B cell (primary cell): Measurements from ENCODE around the gene SCG2. TPM values are rescaled to one million over a fixed set of nuclear protein-coding genes. Genes with fewer than 3 reads are reported as not detected.

Experiments used
- ATAC-seq: fragments of 200-7000 bp; cut with Tn5 transposase; one replicate; pipeline ENCODE4 v1.10.0; 2021; ENCODE audit warnings: low read depth, mild to moderate bottlenecking, moderate number of reproducible peaks, moderate library complexity
- CTCF ChIA-PET: fragments of 350-600 bp; sonication (Branson Sonifier 250); formaldehyde crosslinking; loops from one replicate; lab custom pipeline; 2021; ENCODE audit warnings: antibody characterized with exemption, inconsistent platforms; lab: Charles Lee
- POLR2A ChIA-PET: fragments of 350-600 bp; sonication (Branson Sonifier 250); formaldehyde crosslinking; loops from one replicate; lab custom pipeline; 2021; ENCODE audit warnings: antibody characterized with exemption; lab: Charles Lee
- DNase-seq: peaks from one replicate; pipeline ENCODE4 v3.0.0; 2013
- H2AFZ ChIP-seq: 2 replicates; pipeline ENCODE4 v1.6.1; 2012; ENCODE audit warnings: mild to moderate bottlenecking, low read depth, low read length; ENCODE audit not compliant: insufficient read depth, poor library complexity, severe bottlenecking
- H3K27ac ChIP-seq, 2 donors: 1 replicate in 1 of 2; 2 replicates in 1 of 2; pipeline ENCODE4 v1.5.1; 2012 to 2013; ENCODE audit warnings: low read length in 2 of 2, mild to moderate bottlenecking in 2 of 2, moderate library complexity in 1 of 2
- H3K27me3 ChIP-seq, 4 experiments: fragments of 200-600 bp in 1 of 4; sonication (generic) in 1 of 4; replicated peaks in 1 of 4; 1 replicate in 2 of 4; 2 replicates in 2 of 4; pipeline versions ENCODE4 v1.6.1 to v1.7.0; 2013 to 2016; ENCODE audit warnings: low read length in 3 of 4, mild to moderate bottlenecking in 2 of 4, mixed read lengths in 1 of 4, moderate library complexity in 1 of 4; ENCODE audit not compliant: insufficient read depth in 4 of 4, control insufficient read depth in 3 of 4; ENCODE audit errors: control extremely low read depth in 1 of 4
- H3K36me3 ChIP-seq, 2 experiments: replicated peaks in 1 of 2; 1 replicate in 1 of 2; 2 replicates in 1 of 2; pipeline versions ENCODE4 v1.6.1 to v1.7.1; 2013; ENCODE audit warnings: low read length in 1 of 2; ENCODE audit not compliant: insufficient read depth in 2 of 2, control insufficient read depth in 1 of 2; ENCODE audit errors: control extremely low read depth in 1 of 2, extremely low read depth in 1 of 2
- H3K4me1 ChIP-seq, 2 donors: fragments of 200-600 bp in 1 of 2; sonication (generic) in 1 of 2; 1 replicate in 1 of 2; 2 replicates in 1 of 2; pipeline versions ENCODE4 v1.5.1 to v1.6.1; 2013 to 2017; ENCODE audit warnings: low read length in 2 of 2; ENCODE audit not compliant: control insufficient read depth in 2 of 2, insufficient read depth in 2 of 2
- H3K4me2 ChIP-seq: replicated peaks from 2 replicates; pipeline ENCODE3; 2012; ENCODE audit warnings: mild to moderate bottlenecking, low read depth, low read length; ENCODE audit not compliant: poor library complexity, severe bottlenecking
- H3K4me3 ChIP-seq, 5 experiments: fragments of 200-600 bp in 1 of 5; sonication (generic) in 1 of 5; 1 replicate in 3 of 5; 2 replicates in 2 of 5; pipeline versions ENCODE4 v1.5.1 to v1.7.0; 2011 to 2016; ENCODE audit warnings: low read length in 4 of 5, mild to moderate bottlenecking in 4 of 5, low read depth in 2 of 5, control low read depth in 1 of 5, moderate library complexity in 1 of 5; ENCODE audit not compliant: insufficient read depth in 1 of 5; ENCODE audit errors: control extremely low read depth in 1 of 5, extremely low read depth in 1 of 5
- H3K79me2 ChIP-seq: fragments of 200-600 bp; sonication (generic); one replicate; pipeline ENCODE4 v1.6.0; 2016; ENCODE audit warnings: low read length; ENCODE audit not compliant: control insufficient read depth, insufficient read depth
- H3K9ac ChIP-seq: fragments of 200-600 bp; sonication (generic); 2 replicates; pipeline ENCODE4 v1.6.1; 2017; ENCODE audit warnings: mild to moderate bottlenecking, low read length, moderate library complexity
- H3K9me3 ChIP-seq, 3 donors: one replicate each; pipeline versions ENCODE4 v1.6.1 to v1.7.1; 2013; ENCODE audit warnings: low read length in 2 of 3; ENCODE audit not compliant: control insufficient read depth in 2 of 3, insufficient read depth in 1 of 3; ENCODE audit errors: control extremely low read depth in 1 of 3
- H4K20me1 ChIP-seq: 2 replicates; pipeline ENCODE4 v1.6.0; 2012; ENCODE audit warnings: mild to moderate bottlenecking, low read length; ENCODE audit not compliant: insufficient read depth, control insufficient read depth, poor library complexity, severe bottlenecking
- H3K27ac Mint-ChIP-seq: one replicate; pipeline ENCODE4 v1.8.0; 2021; ENCODE audit warnings: mixed read lengths
- H3K27me3 Mint-ChIP-seq: one replicate; pipeline ENCODE4 v1.8.0; 2021; ENCODE audit warnings: mixed read lengths
- H3K4me1 Mint-ChIP-seq: one replicate; pipeline ENCODE4 v1.8.0; 2021; ENCODE audit warnings: mixed read lengths
- H3K4me3 Mint-ChIP-seq: one replicate; pipeline ENCODE4 v1.8.0; 2021; ENCODE audit warnings: mixed read lengths
- H3K9me3 Mint-ChIP-seq: one replicate; pipeline ENCODE4 v1.8.0; 2022; ENCODE audit warnings: mixed read lengths; ENCODE audit not compliant: insufficient read depth
- EZH2 ChIP-seq: IDR thresholded peaks from 2 replicates; pipeline ENCODE4 v1.6.1; 2012; ENCODE audit warnings: borderline replicate concordance, low read depth, mild to moderate bottlenecking, moderate library complexity, low read length; ENCODE audit not compliant: insufficient read depth, poor library complexity, severe bottlenecking
- WGBS: methylation state at CpG from one replicate; pipeline ENCODE4 v1.1.5; 2013; ENCODE audit warnings: missing lambda C conversion rate; ENCODE audit not compliant: insufficient coverage; 5-methylcytosine and 5-hydroxymethylcytosine counted together
- intact Hi-C: fragments of 100-400 bp; cut with micrococcal nuclease; formaldehyde crosslinking; loops from one replicate; pipeline ENCODE4 v1.10.0; 2022
- polyA plus RNA-seq: library from polyadenylated mRNA; depleted of rRNA; stranded (reverse); fragments of >200 nt; gene quantifications from 2 replicates; pipeline ENCODE4 v1.2.3, GENCODE V29; 2012
- total RNA-seq, 2 donors: library from RNA; stranded (reverse); fragments of 120-200 nt in 1 of 2; gene quantifications; 1 replicate in 1 of 2; 2 replicates in 1 of 2; pipeline versions ENCODE4 v1.2.3 to v1.2.4, GENCODE V29; 2013 to 2022
- TF ChIP-seq, protein P1 (sequence below): fragments of 200-600 bp; IDR thresholded peaks from one replicate; pipeline ENCODE4 v1.8.0; 2022; ENCODE audit warnings: antibody characterized with exemption, mild to moderate bottlenecking

SCG2 gene
- total and polyA plus RNA-seq, 2 donors (not counting 1 experiment from before 2014, with no cell fraction given), result 0.12 to 0.44 TPM

DNA sequence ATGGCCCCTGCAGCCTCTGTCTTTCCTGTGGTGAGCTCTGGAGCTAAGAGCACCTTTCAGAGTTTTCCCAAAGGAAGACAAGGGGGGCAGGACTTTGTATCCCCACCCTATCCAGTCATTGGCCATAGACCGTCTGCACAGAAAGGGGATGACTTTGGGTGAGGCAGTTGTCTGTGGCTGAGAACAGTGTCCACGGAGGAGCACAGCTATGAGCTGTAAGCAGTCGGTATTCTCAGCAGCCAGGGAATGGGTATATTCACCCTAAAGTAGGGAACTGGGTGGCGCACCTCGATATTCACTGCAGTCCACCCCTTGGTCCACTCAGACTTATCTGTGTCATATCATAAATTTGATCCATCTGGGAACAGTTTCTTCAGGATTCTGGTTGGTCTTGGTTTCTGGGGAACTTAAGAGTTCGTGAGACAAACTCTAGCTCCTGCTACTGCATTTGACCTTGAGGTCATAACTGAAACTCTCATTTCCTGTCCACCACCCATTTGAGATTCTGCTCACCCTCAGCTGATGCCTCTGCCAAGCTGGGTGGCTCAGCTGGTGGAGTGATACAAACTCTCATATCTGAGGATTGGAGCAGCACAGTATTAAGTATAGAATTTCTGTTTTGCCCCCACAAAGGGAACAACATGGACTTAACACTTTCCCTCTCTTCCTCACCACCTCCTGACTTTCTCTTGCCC is 45.2 kb upstream of the SCG2 start:
- WGBS, result 96% methylated on average over 5 of the region's 6 CpGs
- DNase-seq (no peak), ATAC-seq (no peak)
- Histone ChIP-seq H3K9me3 (no peaks in the 10 kb centered on the region), H3K27ac (no peak overlapping the region), H2AFZ (no peak overlapping the region), H3K4me3 (no peak overlapping the region), H3K4me1 (no peaks in the 10 kb centered on the region), H3K36me3 (no peaks in the 10 kb centered on the region), H4K20me1 (no peaks in the 10 kb centered on the region), H3K4me2 (no peak overlapping the region), H3K27me3 (no peaks in the 10 kb centered on the region), H3K79me2 (no peaks in the 10 kb centered on the region), H3K9ac (no peak overlapping the region)
- H3K4me1 Mint-ChIP-seq, result no peaks in the 10 kb centered on the region
- CTCF ChIA-PET, result no interaction called here
- intact Hi-C loops, result no loop called here
- no peaks in the 10 kb centered on the region for H3K9me3 Mint-ChIP-seq
- no peak overlapping the region for H3K4me3 Mint-ChIP-seq
- POLR2A ChIA-PET, result no interaction called here
- H3K27me3 Mint-ChIP-seq, result peaks cover 5% of the 10 kb centered on the region
- no peak overlapping the region for H3K27ac Mint-ChIP-seq
- no peak for TF ChIP-seq EZH2
- TF ChIP-seq, protein P1, sequence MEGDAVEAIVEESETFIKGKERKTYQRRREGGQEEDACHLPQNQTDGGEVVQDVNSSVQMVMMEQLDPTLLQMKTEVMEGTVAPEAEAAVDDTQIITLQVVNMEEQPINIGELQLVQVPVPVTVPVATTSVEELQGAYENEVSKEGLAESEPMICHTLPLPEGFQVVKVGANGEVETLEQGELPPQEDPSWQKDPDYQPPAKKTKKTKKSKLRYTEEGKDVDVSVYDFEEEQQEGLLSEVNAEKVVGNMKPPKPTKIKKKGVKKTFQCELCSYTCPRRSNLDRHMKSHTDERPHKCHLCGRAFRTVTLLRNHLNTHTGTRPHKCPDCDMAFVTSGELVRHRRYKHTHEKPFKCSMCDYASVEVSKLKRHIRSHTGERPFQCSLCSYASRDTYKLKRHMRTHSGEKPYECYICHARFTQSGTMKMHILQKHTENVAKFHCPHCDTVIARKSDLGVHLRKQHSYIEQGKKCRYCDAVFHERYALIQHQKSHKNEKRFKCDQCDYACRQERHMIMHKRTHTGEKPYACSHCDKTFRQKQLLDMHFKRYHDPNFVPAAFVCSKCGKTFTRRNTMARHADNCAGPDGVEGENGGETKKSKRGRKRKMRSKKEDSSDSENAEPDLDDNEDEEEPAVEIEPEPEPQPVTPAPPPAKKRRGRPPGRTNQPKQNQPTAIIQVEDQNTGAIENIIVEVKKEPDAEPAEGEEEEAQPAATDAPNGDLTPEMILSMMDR, result no peak

DNA sequence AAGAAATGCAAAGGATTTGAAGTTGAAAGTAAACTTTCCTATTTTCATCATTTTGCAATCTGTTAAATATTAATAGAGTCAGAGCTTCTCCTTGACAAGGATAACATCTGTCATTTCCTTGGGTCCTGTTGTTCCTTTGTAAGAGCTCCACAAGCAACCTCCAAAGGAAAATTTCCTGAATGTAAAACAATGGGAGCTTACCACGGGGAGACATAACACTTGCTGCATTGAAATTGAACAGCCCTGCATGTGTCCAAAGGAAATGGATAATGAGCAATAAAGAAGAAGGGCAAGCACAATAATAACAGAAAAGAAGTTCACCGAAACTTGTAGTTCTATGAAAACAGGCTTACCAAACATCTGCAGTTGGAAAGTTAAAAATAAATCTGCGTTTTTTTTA is 42.0 kb upstream of the SCG2 start:
- no peaks in the 10 kb centered on the region for H3K27me3 ChIP-seq
- no peak overlapping the region for H3K4me2 ChIP-seq
- Mint-ChIP-seq H3K4me3 (no peak overlapping the region), H3K27ac (no peak overlapping the region), H3K4me1 (no peaks in the 10 kb centered on the region), H3K9me3 (no peaks in the 10 kb centered on the region), H3K27me3 (peaks cover 4% of the 10 kb centered on the region)
- WGBS, result no CpG with 5 or more reads among the region's 3 CpGs
- no peaks in the 10 kb centered on the region for H3K9me3 ChIP-seq
- H3K4me1 ChIP-seq, result no peaks in the 10 kb centered on the region
- ATAC-seq (no peak), DNase-seq (no peak)
- no peak for TF ChIP-seq EZH2
- TF ChIP-seq, protein P1, result no peak
- H3K4me3 ChIP-seq, result no peak overlapping the region
- H3K79me2 ChIP-seq, result no peaks in the 10 kb centered on the region
- no peak overlapping the region for H3K27ac ChIP-seq
- H3K36me3 ChIP-seq, result no peaks in the 10 kb centered on the region
- intact Hi-C loops, result no loop called here
- no peak overlapping the region for H3K9ac ChIP-seq
- no peak overlapping the region for H2AFZ ChIP-seq
- POLR2A ChIA-PET, result no interaction called here
- H4K20me1 ChIP-seq, result no peaks in the 10 kb centered on the region
- CTCF ChIA-PET, result no interaction called here
